Keratinocyte (primary cell): ENCODE results near the gene LUM.

Experiments used
- CTCF ChIP-seq, 3 experiments: IDR thresholded peaks in 1 of 3; conservative IDR thresholded peaks in 1 of 3; optimal IDR thresholded peaks in 1 of 3; 2 replicates in 2 of 3; 3 replicates in 1 of 3; pipeline versions ENCODE3 to v1.5.1; 2011; ENCODE audit warnings: low read length in 3 of 3, mild to moderate bottlenecking in 3 of 3, moderate library complexity in 2 of 3, control low read depth in 1 of 3, inconsistent platforms in 1 of 3; ENCODE audit not compliant: insufficient read depth in 2 of 3; ENCODE audit errors: extremely low read depth in 1 of 3
- EZH2 ChIP-seq: IDR thresholded peaks from one replicate; pipeline ENCODE4 v1.6.1; 2012; ENCODE audit warnings: inconsistent platforms, mild to moderate bottlenecking, low read length, moderate library complexity

- no peak for TF ChIP-seq CTCF (optimal IDR thresholded peaks at IDR 0.05 in 1 of 3, IDR thresholded peaks at IDR 0.05 in 1 of 3, conservative IDR thresholded peaks at IDR 0.05 in 1 of 3; ENCODE audit: extremely low read depth in 1 of 3, insufficient read depth in 2 of 3, low read length in 3 of 3)
- no peak for TF ChIP-seq EZH2
Observed at GRCh38 chr12:91064640-91065039, 46.7 kb downstream of the LUM start.
